GM23248 (cell line): ENCODE data around the gene CFAP69. TPM values are rescaled to one million over a fixed set of nuclear protein-coding genes. Genes with fewer than 3 reads are reported as not detected.
"Not testable (repeated sequence)": the region's sequence is repeated elsewhere in the genome, so short reads cannot be mapped to it uniquely, and the experiment has no call there.

Experiments
- DNase-seq: peaks from one replicate; pipeline ENCODE4 v3.0.0-alpha.2; 2015
- H2AFZ ChIP-seq: fragments of 200-600 bp; sonication (generic); 2 replicates; pipeline ENCODE4 v1.6.1; 2016; ENCODE audit warnings: antibody characterized with exemption
- H3F3A ChIP-seq: fragments of 200-600 bp; sonication (generic); 2 replicates; pipeline ENCODE4 v1.6.1; 2016; ENCODE audit warnings: mild to moderate bottlenecking, antibody characterized with exemption, mixed run types; ENCODE audit not compliant: insufficient read depth
- H3K27ac ChIP-seq: fragments of 200-600 bp; sonication (generic); 2 replicates; pipeline ENCODE4 v1.5.1; 2016; ENCODE audit warnings: mild to moderate bottlenecking
- H3K27me3 ChIP-seq: fragments of 200-600 bp; sonication (generic); replicated peaks from 2 replicates; pipeline ENCODE4 v1.6.1; 2016; ENCODE audit warnings: mild to moderate bottlenecking; ENCODE audit not compliant: insufficient read depth
- H3K36me3 ChIP-seq: fragments of 200-600 bp; sonication (generic); 2 replicates; pipeline ENCODE4 v1.6.1; 2016; ENCODE audit warnings: low read depth, mild to moderate bottlenecking
- H3K4me1 ChIP-seq: fragments of 200-600 bp; sonication (generic); 2 replicates; pipeline ENCODE4 v1.6.1; 2016; ENCODE audit warnings: mild to moderate bottlenecking; ENCODE audit not compliant: insufficient read depth
- H3K4me2 ChIP-seq: fragments of 200-600 bp; sonication (generic); one replicate; pipeline ENCODE4 v1.6.1; 2016; ENCODE audit warnings: mild to moderate bottlenecking; ENCODE audit not compliant: unreplicated experiment
- H3K4me3 ChIP-seq: fragments of 200-600 bp; sonication (generic); 2 replicates; pipeline ENCODE4 v1.5.1; 2016; ENCODE audit warnings: mild to moderate bottlenecking
- H3K79me2 ChIP-seq: fragments of 200-600 bp; sonication (generic); 2 replicates; pipeline ENCODE4 v1.6.1; 2016; ENCODE audit warnings: mild to moderate bottlenecking; ENCODE audit not compliant: insufficient read depth
- H3K9ac ChIP-seq: fragments of 200-600 bp; sonication (generic); 2 replicates; pipeline ENCODE4 v1.6.1; 2016; ENCODE audit warnings: mild to moderate bottlenecking
- H3K9me2 ChIP-seq: fragments of 200-600 bp; sonication (generic); 2 replicates; pipeline ENCODE4 v1.6.1; 2016; ENCODE audit warnings: mixed run types, mild to moderate bottlenecking, moderate library complexity; ENCODE audit not compliant: insufficient read depth
- H3K9me3 ChIP-seq: fragments of 200-600 bp; sonication (generic); one replicate; pipeline ENCODE4 v1.6.1; 2017; ENCODE audit warnings: low read depth
- H4K20me1 ChIP-seq: fragments of 200-600 bp; sonication (generic); 2 replicates; pipeline ENCODE4 v1.6.0; 2016; ENCODE audit not compliant: insufficient read depth
- EZH2 ChIP-seq: fragments of 200-600 bp; sonication (generic); IDR thresholded peaks from 2 replicates; pipeline ENCODE4 v1.6.1; 2018; ENCODE audit warnings: antibody characterized with exemption, mild to moderate bottlenecking; ENCODE audit not compliant: insufficient read depth, poor library complexity, severe bottlenecking
- EZH2phosphoT487 ChIP-seq: fragments of 200-600 bp; sonication (generic); IDR thresholded peaks from 2 replicates; pipeline ENCODE4 v1.6.1; 2018; ENCODE audit warnings: antibody characterized with exemption, moderate library complexity, mild to moderate bottlenecking, low read depth; ENCODE audit not compliant: insufficient read depth
- WGBS, 2 experiments: methylation state at CpG; one replicate each; pipeline ENCODE4 v1.1.6; 2015 to 2017; ENCODE audit warnings: low lambda C conversion rate in 2 of 2, low coverage in 1 of 2; ENCODE audit errors: missing lambda C conversion rate in 2 of 2; 5-methylcytosine and 5-hydroxymethylcytosine counted together
- in situ Hi-C: fragments of 300-500 bp; cut with MboI; formaldehyde crosslinking; loops from 2 replicates; pipeline ENCODE4 v1.15.0; 2020
- polyA plus RNA-seq: library from polyadenylated mRNA; unstranded; fragments of >200 nt; fragmentation: Nextera tagmentation; extraction: Ambion mirVana; gene quantifications from 2 replicates; pipeline ENCODE4 v1.2.1, GENCODE V29; 2016
- total RNA-seq: library from RNA; depleted of rRNA; stranded (reverse); fragments of >200 nt; shearing (Covaris generic); gene quantifications from 2 replicates; pipeline ENCODE4 v1.2.3, GENCODE V29; 2014

CFAP69 gene
- total and polyA plus RNA-seq, 2 experiments from 2014 or later: 2.8 to 6.9 TPM

GRCh38 chr7:90320801-90321494 lies 76.0 kb downstream of the CFAP69 start, which contains the start of gene FAM237B:
TSS of gene FAM237B (minus strand) at chr7:90321304. CDS start at chr7:90319748, 1,556 bp downstream.
- Histone ChIP-seq H3K27ac (no peak within 1 kb of the TSS), H3K4me2 (peak within 1 kb of the TSS; percentile 86), H3K27me3 (peaks cover 12% of the 10 kb centered on the region; the same call in 1 of the 2 replicates), H3K9me2 (no peaks in the 10 kb centered on the region), H3F3A (no peaks in the 10 kb centered on the region), H2AFZ (peak within 1 kb of the TSS; percentile 85), H3K4me3 (peak within 1 kb of the TSS; percentile 70), H3K36me3 (no peaks in the 10 kb centered on the region), H4K20me1 (no peaks in the 10 kb centered on the region), H3K4me1 (no peaks in the 10 kb centered on the region), H3K79me2 (no peaks in the 10 kb centered on the region), H3K9ac (no peak within 1 kb of the TSS), H3K9me3 (no peaks in the 10 kb centered on the region)
- TF ChIP-seq EZH2phosphoT487 (no peak), EZH2 (no peak)
- 1 to 4% methylated on average over 51 to 56 of the region's 62 CpGs for WGBS, 2 experiments
- peak; percentile 68 for DNase-seq
- in situ Hi-C loops: no loop called here

DNA sequence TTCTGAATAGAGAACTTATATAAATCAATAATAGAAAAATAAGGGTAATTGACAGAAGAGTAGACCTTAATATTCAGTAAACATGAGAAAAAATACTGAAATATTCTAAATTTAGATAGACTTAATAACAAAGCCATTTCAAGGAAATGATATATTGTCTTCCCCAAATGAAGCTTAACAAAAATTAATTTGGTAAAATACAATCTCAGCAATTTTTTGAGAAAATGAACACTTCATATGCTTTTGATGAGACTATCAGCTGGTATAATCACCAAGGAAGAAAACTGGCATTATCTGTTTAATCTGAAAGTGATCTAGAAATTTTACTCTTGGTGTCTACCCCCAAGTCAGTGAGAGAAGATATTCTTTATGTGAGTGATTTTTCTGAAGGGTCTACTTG lies 77.9 kb downstream of the CFAP69 start:
- H3K79me2 ChIP-seq: no peaks in the 10 kb centered on the region
- H3K27ac ChIP-seq: no peak overlapping the region
- in situ Hi-C loops: no loop called here
- no peak overlapping the region for H3K4me2 ChIP-seq
- no peak overlapping the region for H3K9ac ChIP-seq
- no peaks in the 10 kb centered on the region for H4K20me1 ChIP-seq
- H3K9me2 ChIP-seq: no peaks in the 10 kb centered on the region
- DNase-seq: no peak
- no peak overlapping the region for H3K4me3 ChIP-seq
- H3K4me1 ChIP-seq: no peaks in the 10 kb centered on the region
- H3F3A ChIP-seq: no peaks in the 10 kb centered on the region
- no peaks in the 10 kb centered on the region for H3K9me3 ChIP-seq
- TF ChIP-seq EZH2 (no peak), EZH2phosphoT487 (no peak)
- no peaks in the 10 kb centered on the region for H3K36me3 ChIP-seq
- H3K27me3 ChIP-seq: peaks cover 12% of the 10 kb centered on the region; the same call in 1 of the 2 replicates
- H2AFZ ChIP-seq: no peak overlapping the region

DNA sequence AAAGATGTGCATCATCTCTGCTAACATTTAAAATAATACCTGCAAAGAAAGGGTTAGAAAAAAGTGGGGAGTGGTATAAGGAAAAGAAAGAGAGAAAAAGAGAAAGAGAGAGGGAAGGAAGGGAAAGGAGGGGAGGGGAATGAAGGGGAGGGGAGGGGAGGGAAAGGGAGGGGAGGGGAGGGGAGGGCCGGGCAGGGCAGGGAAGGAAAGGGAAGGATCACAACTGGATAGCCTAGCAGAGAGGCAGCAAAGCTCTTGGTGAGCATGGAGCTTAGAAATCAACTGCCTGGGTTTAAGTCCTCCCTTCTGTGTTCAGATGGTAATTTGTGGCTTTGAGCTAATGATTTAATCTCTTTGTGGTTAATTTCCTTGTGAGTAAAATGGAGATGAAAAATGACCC lies 81.5 kb downstream of the CFAP69 start:
- TF ChIP-seq EZH2: no peak
- no peak for TF ChIP-seq EZH2phosphoT487
- in situ Hi-C loops: no loop called here
- no peak for DNase-seq
- Histone ChIP-seq H3K9me3 (no peaks in the 10 kb centered on the region), H3K4me2 (no peak overlapping the region), H3K36me3 (no peaks in the 10 kb centered on the region), H3K9ac (no peak overlapping the region), H2AFZ (no peak overlapping the region), H3K9me2 (no peaks in the 10 kb centered on the region), H4K20me1 (no peaks in the 10 kb centered on the region), H3K4me3 (no peak overlapping the region), H3F3A (no peaks in the 10 kb centered on the region), H3K79me2 (no peaks in the 10 kb centered on the region), H3K27ac (no peak overlapping the region), H3K27me3 (0 out of 2 replicates have a peak, but pooled peaks cover 12% of the 10 kb centered on the region), H3K4me1 (no peaks in the 10 kb centered on the region)
- 14% methylated on average over 1 of the region's 1 CpG; no CpG with 5 or more reads in 1 of the 2 experiments for WGBS, 2 experiments

- no peaks in the 10 kb centered on the region for H4K20me1 ChIP-seq
- H3K27ac ChIP-seq: no peak overlapping the region
- H3F3A ChIP-seq: no peaks in the 10 kb centered on the region
- DNase-seq: no peak
- in situ Hi-C loops: no loop called here
- H2AFZ ChIP-seq: no peak overlapping the region
- H3K36me3 ChIP-seq: no peaks in the 10 kb centered on the region
- 81 to 87% methylated on average over 24 to 41 of the region's 48 CpGs for WGBS, 2 experiments
- H3K4me3 ChIP-seq: no peak overlapping the region
- H3K4me1 ChIP-seq: no peaks in the 10 kb centered on the region
- H3K27me3 ChIP-seq: no peaks in the 10 kb centered on the region
- H3K79me2 ChIP-seq: no peaks in the 10 kb centered on the region
- H3K9me3 ChIP-seq: no peaks in the 10 kb centered on the region
- no peaks in the 10 kb centered on the region for H3K9me2 ChIP-seq
- H3K9ac ChIP-seq: no peak overlapping the region
- no peak for TF ChIP-seq EZH2
- TF ChIP-seq EZH2phosphoT487: no peak
- no peak overlapping the region for H3K4me2 ChIP-seq
Observed at GRCh38 chr7:90334193-90334843, 89.3 kb downstream of the CFAP69 start.

DNA sequence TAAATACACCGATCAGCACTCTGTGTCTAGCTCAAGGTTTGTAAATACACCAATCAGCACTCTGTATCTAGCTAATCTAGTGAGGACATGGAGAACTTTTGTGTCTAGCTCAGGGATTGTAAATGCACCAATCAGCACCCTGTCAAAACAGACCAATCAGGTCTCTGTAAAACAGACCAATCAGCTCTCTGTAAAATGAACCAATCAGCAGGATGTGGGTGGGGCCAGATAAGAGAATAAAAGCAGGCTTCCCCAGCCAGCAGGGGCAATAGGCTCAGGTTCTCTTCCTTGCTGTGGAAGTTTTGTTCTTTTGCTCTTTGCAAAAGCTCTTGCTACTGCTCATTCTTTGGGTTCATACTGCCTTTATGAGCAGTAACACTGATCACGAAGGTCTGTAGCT lies 90.0 kb downstream of the CFAP69 start:
- H3K9ac ChIP-seq, H3K27ac ChIP-seq, H3K4me1 ChIP-seq, H4K20me1 ChIP-seq, H3K4me2 ChIP-seq, H3K36me3 ChIP-seq, H3K4me3 ChIP-seq, H3K79me2 ChIP-seq, H3K27me3 ChIP-seq, H3K9me2 ChIP-seq, H2AFZ ChIP-seq, H3K9me3 ChIP-seq, DNase-seq, in situ Hi-C loops, H3F3A ChIP-seq: not testable (repeated sequence)
- 44 to 50% methylated on average over 2 of the region's 2 CpGs for WGBS, 2 experiments
